Coronary artery (tissue), 2 donors: ENCODE measurements around the gene HEATR5B.
A peak's percentile ranks its signal among the peaks of the same experiment; 100 is the strongest.

Experiments
- DNase-seq: peaks from one replicate; pipeline ENCODE4 v3.0.0-alpha.2; 2017; ENCODE audit warnings: low spot score
- H3K27ac ChIP-seq, 2 donors: fragments of 200-600 bp; sonication (generic); one replicate each; pipeline ENCODE4 v1.5.1; 2016 to 2019
- H3K4me3 ChIP-seq: fragments of 200-600 bp; sonication (generic); 2 replicates; pipeline ENCODE4 v1.5.1; 2016; ENCODE audit warnings: mild to moderate bottlenecking, moderate library complexity
- TF ChIP-seq, protein P1 (sequence below): fragments of 200-600 bp; sonication (generic); IDR thresholded peaks from one replicate; pipeline ENCODE4 v1.5.1; 2019; ENCODE audit warnings: antibody characterized with exemption

Gene HEATR5B

DNA sequence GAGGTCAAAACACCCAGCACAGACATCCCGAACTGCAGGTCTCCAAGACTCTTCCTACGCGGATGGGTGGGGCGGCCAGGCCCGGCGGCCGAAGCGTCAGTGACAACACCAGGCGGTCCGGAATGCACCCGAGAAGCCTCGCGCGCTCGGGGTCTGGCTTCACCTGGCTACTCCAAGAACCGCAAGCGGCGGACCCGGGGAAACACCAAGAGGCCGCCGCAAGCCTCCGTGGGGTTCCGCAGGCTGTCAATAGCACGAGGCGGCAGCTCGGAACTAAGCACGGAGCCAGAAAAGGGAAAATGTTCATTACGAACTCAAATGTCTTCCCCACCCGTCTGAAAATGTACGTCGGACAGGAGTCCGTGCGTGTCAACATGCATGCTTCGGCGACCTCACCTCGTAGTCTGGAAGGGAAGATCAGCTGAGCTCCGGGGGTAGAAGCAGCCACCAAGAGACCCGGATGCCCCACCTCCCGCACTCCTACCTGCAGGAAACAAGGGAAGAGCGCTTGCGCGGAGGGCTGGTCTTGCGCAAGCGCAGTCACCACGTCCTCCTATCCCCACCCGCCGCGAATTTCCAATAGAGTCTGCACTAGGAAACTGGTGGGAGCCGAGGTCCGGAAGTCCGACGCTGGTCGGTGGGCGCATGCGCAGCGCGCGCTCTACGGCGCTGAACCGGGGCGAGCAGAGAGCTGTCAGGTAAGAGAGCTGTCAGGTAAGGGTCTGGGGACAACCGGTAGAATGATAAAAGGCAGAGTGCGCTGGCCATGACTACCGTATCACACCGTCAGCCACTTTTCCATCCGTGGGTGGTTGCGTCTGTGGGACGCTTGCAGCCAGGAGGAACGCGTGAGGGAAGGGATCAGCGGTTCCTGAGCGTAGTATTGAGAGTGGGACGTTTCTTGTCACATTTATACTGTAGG is at the start of gene HEATR5B, which contains the start of gene GPATCH11:
HEATR5B (minus strand) TSS at position 500 of the 922 bp plus-strand sequence. CDS start 958 bp downstream, outside the sequence.
GPATCH11 (plus strand) TSS at position 646 of the 922 bp plus-strand sequence. CDS start 3,864 bp downstream, outside the sequence.
- DNase-seq: peak; percentile 96
- Histone ChIP-seq H3K27ac (peak within 1 kb of the TSS; percentile 58 to 88), H3K4me3 (peak within 1 kb of the TSS; percentile 96)
- TF ChIP-seq, protein P1, sequence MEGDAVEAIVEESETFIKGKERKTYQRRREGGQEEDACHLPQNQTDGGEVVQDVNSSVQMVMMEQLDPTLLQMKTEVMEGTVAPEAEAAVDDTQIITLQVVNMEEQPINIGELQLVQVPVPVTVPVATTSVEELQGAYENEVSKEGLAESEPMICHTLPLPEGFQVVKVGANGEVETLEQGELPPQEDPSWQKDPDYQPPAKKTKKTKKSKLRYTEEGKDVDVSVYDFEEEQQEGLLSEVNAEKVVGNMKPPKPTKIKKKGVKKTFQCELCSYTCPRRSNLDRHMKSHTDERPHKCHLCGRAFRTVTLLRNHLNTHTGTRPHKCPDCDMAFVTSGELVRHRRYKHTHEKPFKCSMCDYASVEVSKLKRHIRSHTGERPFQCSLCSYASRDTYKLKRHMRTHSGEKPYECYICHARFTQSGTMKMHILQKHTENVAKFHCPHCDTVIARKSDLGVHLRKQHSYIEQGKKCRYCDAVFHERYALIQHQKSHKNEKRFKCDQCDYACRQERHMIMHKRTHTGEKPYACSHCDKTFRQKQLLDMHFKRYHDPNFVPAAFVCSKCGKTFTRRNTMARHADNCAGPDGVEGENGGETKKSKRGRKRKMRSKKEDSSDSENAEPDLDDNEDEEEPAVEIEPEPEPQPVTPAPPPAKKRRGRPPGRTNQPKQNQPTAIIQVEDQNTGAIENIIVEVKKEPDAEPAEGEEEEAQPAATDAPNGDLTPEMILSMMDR: no peak

DNA sequence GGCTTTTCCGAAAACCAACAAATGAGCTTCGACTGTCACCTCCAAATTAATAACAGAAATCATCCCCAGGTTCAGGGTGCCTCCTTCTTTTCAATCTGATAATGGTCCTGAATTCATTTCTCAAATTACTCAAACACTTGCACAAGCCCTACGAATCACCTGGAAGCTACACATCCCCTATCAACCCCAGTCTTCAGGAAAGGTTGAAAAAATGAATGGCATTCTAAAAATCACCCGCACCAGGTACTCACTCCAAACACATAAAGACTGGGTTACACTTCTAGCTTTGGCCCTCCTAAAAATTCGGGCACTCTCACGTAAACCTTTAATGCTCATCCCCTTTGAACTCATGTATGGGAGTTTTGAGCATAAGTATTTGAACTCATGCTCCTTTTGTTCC is 48.7 kb upstream of the HEATR5B start:
- no peak for DNase-seq
- TF ChIP-seq, protein P1: no peak
- no peak overlapping the region for H3K4me3 ChIP-seq

DNA sequence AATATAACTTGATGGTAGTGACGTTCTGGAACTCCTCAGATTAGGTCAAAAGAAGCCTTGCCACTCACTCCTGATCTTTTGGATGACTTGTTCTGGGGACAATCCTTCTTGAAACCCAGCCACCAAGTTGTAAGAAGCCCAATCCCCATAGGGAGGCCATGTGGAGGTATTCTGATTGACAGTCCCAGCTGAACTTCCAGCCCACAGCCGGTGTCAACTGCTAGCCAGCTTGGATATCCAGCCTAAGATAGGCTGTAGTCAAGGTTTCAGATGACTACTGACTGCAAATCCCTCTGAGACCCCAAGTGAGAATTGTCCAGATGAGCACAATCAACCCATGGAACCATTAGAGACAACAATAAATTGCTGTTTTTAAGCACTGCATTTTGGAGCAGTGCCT is 41.2 kb upstream of the HEATR5B start:
- TF ChIP-seq, protein P1: no peak
- H3K4me3 ChIP-seq: no peak overlapping the region
- no peak for DNase-seq
- no peak overlapping the region for H3K27ac ChIP-seq

More for the DNA sequence above, 48.7 kb upstream of the HEATR5B start:
- H3K27ac ChIP-seq: no peak overlapping the region

DNA sequence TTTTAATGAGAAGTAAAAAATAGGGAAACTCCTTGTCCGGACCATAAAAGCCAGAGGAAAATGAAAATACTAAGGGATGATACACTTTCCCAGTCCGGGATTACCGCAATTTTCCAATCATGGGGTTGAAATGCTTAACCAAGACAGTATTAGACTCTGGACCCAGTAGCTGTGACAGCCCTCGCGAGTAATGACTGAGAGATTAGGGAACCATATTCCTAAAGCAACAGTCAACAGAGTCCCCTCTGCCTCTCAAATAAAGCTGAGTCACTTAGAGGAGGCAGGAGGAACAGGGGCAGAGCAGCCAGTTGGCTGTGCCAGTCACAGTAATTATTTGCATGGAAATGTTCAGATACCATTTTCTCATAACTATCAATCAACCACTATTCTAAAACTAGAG is 35.0 kb upstream of the HEATR5B start:
- DNase-seq: no peak

DNA sequence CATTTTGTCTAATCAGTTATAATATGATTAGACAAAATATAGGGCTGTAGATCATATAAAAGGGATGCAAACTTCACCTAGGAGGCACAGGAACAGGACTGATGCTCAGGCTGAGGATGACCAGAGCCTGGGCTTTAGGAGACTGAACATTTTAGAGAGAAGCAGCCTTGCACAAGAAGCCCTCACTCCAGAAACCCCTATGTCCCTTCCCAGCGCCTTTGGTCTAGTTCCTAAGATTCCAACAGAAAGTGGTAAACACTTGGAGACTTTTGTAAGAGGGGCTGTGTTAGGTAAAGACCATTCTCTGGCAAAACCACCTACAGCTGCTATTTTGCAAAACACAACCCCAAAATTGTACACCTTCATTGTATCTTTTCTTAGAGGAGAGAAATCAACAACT is 33.4 kb upstream of the HEATR5B start:
- H3K27ac ChIP-seq: no peak overlapping the region
- TF ChIP-seq, protein P1: no peak
- H3K4me3 ChIP-seq: no peak overlapping the region
- no peak for DNase-seq

More for the DNA sequence above, 35.0 kb upstream of the HEATR5B start:
- TF ChIP-seq, protein P1: no peak
- Histone ChIP-seq H3K27ac (no peak overlapping the region), H3K4me3 (no peak overlapping the region)

DNA sequence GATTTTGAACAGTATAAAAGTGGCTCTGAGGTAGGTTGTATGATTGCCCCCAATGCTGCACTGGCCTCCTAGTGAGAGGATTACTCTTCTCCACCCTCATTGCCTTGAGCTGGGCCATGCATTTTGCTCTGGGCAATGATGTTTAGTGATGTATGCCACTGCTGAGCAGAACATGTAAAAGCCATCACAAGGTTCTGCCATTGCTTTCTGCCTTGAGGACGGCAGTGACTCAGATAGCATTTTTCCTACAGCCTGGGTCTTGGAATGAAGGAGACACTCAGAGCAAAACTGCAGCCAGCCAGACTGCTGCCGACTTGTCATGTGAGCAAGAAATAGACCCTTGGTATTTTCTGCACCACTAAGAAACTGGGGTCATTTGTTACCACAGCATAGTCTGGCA is 27.8 kb upstream of the HEATR5B start:
- TF ChIP-seq, protein P1: no peak
- H3K27ac ChIP-seq: no peak overlapping the region
- no peak overlapping the region for H3K4me3 ChIP-seq
- DNase-seq: no peak
